CD4-positive, alpha-beta T cell treated with Interferon alpha-2 for 1 hour (primary cell): ENCODE measurements around the gene HDDC2.
"Not testable (repeated sequence)": the region's sequence is repeated elsewhere in the genome, so short reads cannot be mapped to it uniquely, and the experiment has no call there.

Experiments
- DNase-seq, 2 donors: peaks; one replicate each; pipeline ENCODE4 v3.0.0-alpha.2; 2020 to 2022

Gene HDDC2

DNA sequence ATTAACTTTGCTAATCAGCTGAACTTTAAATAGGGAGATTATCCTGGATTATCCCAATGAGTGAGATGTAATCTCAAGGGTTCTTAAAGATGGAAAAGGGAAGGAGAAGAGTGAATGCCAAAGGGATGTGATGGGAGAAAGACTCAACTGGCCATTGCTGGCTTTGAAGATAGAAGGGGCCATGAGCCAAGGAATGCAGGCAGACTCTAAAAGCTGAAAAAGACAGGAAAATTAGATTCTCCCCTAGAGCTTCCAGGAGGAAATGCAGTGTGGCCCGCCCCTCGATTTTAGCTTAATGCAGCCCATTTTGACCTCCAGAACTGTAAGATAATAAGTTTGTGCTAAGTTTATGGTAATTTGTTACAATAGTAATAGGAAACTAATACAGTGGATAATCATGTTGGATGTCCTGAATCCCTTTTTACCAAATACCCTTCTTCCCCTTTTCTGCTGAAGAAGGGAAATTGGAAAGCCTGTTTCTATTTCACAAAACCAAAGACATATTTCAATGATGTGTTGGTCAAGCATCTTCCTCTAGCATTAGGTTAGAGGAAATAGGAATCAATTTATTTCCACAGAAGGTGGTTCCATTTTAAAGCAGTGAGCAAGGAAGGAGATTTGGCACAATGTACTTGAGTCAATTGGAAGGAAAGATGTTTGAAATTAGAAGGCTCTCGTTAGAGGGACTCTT is 3.3 kb upstream of the HDDC2 start:
- no peak for DNase-seq

GRCh38 chr6:125303512-125303854 is 1.7 kb upstream of the HDDC2 start:
- DNase-seq, result no peak

DNA sequence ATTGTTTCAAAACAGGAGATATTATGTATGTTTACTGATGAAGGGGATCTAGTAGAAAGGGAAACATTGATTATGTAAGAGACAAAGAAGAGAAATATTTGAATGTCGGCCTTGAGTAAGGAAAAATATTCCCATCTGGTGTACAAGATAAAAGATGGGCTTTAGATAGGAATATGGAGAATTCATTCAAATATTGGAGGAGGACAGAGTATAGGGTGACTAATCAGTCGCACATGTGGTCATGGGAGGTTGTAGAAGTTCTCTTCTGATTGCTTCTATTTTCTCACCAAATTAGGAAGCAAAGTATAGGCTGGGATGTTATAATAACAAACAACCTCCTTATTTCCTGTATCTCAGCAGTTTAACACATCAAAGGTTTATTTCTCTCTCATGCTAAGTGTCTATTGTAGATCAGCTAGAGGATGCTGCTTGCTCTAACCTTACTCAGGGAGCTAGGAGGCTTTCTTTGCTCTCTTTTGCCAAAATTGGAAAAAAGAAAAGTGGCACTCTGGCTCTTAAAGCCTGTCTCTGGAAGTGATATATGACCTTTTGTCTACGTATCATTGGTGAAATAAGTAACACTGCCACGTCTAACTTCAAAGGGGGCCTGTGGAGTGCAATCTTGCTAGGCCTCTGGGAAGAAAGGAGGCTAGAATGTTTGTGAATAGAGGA is 1.2 kb upstream of the HDDC2 start:
- peak in 1 of 2 donors; percentile 45 for DNase-seq

DNA sequence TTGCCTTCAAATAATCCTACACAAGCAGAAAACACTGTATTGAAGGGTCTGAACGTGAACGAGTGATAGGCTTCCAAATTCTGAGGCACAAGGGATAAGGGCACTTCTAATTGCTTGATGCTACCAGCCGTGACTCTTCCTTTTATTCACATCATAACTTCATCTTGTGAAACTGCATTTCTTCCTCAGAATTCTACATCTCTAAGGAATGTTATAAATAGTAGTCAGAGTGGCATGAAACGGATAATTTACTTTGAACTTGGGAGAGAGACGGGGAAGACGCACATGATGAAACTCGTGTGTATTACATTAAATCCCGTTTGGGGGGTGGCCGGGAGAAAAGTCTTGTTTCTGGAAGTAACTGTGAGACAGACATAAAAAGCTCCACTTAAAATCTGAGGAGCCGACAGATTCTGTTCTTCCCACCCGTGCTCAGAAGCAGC is 754 bp downstream of the HDDC2 start:
- peak in 1 of 2 donors; percentile 3 for DNase-seq

DNA sequence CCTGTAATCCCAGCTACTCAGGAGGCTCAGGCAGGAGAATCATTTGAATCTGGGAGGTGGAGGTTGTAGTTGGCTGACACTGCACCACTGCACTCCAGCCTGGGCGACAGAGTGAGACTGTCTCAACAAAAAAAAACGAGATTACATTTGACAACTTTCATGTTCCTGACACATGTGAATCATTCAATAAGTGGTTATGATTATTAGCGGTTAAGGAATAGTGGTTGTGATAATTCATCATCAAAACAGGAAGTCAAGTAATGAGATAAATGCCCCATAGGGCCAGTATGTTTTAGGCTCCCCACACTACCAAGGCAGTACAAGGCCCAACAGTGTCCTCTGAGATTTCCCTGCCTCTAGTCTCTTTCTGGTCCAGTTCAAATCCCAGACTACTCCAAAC is 2.5 kb downstream of the HDDC2 start:
- peak in 1 of 2 donors; percentile 33 for DNase-seq

- DNase-seq, result no peak
These were observed 5.3 kb downstream of the HDDC2 start for GRCh38 chr6:125296471-125296870.

DNA sequence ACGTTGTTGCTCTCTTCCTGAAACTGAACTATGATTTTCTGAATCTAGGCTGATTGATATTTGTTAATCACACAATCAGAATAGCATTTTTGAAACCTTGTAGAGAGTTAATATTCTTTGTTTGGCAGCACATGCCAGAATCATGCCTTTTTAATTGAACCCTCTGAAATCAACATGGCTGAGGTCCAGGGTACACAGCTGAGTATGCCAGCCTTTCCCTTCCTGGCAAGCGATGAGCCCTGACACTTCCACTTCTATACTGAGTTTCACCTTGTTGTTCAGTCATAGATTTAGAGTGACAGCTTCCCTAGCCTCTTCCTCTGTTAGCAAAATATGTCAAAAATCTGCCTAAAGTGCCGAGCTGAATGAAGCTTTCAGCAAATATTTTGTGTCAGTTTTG is 6.8 kb downstream of the HDDC2 start:
- DNase-seq, result no peak

- DNase-seq, result no peak
These were observed 7.7 kb downstream of the HDDC2 start for GRCh38 chr6:125294036-125294435.

DNA sequence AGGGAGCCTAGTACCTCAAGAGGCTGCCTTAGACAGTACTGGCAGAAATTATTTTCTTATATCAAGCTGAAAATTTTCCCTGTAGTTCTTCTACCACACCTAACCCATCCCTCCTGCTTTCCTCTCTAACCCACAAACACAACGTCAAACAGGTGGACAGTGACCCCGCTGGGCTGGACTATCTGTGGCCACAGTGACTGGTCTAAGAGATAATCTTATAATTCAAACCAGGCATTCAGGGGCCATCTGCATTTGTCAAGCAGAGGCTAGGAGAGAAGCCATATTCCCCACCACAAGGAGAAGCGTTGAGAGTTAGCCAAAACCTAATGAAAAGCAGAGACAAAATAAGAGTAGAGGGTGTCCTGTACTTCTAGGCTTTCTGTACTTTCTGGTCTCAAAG is 8.2 kb downstream of the HDDC2 start:
- DNase-seq, result no peak

DNA sequence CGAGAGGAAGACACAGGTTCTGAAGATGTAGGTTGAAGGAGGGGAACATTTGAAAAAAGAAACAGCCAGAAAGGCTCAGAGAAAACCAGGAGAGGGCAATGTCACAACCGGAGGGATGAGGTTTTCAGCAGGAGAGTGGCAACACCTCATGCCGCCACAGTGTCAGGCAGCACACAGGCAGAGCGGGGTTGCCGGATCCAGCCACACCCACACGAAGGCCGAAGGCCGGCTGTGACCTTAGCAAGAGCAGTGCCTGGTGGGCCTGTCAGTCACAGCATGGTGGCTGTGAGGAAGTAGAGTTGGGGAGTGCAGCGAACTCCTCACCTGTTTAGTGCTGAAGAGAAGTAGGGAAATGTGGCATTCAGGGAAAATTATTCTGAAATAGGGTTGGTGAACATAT is 14.0 kb downstream of the HDDC2 start:
- no peak for DNase-seq

- no peak for DNase-seq
These were observed 15.8 kb downstream of the HDDC2 start for GRCh38 chr6:125285936-125286335.

GRCh38 chr6:125285353-125285752 is 16.4 kb downstream of the HDDC2 start:
- no peak for DNase-seq

GRCh38 chr6:125282470-125282869 is 19.3 kb downstream of the HDDC2 start:
- DNase-seq, result not testable (repeated sequence)

GRCh38 chr6:125280370-125281035 is 21.3 kb downstream of the HDDC2 start:
- DNase-seq, result not testable (repeated sequence)

- DNase-seq, result peak in 1 of 2 donors; percentile 5
These were observed 21.8 kb downstream of the HDDC2 start for GRCh38 chr6:125279961-125280360.

GRCh38 chr6:125277838-125278237 is 23.9 kb downstream of the HDDC2 start:
- no peak for DNase-seq

DNA sequence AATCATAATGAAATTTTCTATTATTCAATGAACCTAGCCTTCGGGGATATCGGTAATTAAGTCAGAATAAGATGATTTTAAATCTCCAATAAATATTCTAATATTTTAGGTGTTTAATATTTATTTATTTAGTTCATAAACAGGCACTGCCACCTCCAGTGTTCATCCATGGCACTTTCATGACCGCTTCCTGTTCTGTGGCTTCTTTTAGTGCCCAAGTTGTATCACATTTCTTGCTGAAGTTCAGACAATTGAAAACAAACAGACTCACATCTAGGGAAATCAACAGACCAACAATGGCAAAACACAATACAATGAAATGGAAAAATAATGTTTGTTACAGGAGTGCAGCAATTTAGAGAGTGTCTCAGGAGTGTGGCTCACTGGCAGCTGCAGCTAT is 26.0 kb downstream of the HDDC2 start:
- DNase-seq, result no peak

GRCh38 chr6:125274935-125275334 is 26.8 kb downstream of the HDDC2 start:
- no peak for DNase-seq

DNA sequence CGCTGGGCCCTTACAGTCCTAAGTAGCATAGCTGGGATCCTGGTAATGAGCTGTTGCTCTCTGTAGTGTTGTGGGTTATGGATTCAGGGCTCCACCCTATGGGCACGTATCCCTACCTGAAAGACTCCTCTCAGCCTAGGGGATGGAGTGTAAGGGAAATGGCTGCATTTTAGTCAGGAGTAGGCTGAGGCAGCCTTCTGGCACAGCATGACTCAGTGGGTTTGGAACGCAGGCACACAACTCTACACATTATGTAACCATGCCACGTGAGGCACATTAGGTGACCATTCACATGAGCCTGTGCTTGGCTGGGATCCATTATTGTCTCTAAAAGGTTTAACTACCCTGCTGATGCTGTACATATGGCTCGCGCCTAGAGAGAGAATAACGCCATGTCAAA is 27.8 kb downstream of the HDDC2 start:
- no peak for DNase-seq

GRCh38 chr6:125273251-125273650 is 28.5 kb downstream of the HDDC2 start:
- no peak for DNase-seq

- no peak for DNase-seq
These were observed 30.1 kb downstream of the HDDC2 start for GRCh38 chr6:125271486-125272159.

DNA sequence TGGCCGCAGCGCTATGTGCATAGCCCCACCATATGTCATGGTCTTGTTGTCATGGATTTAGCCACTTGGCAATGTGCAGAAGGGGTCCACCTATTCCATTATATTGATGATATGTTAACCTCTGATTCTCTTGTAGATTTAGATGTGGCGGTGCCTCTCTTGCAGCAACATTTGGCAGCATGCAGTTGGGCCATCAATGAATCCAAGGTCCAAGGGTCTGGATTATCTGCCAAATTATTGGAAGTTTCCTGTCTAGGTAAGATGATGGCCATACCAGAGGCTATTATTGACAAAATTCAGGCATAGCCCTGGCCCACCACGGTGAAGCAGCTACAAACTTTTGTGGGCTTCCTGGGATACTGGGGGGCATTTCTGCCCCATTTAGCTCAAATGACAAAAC is 31.4 kb downstream of the HDDC2 start:
- no peak for DNase-seq

GRCh38 chr6:125269328-125269985 is 32.3 kb downstream of the HDDC2 start:
- DNase-seq, result no peak
